ENCODE data around the gene MPDZ.

DNA sequence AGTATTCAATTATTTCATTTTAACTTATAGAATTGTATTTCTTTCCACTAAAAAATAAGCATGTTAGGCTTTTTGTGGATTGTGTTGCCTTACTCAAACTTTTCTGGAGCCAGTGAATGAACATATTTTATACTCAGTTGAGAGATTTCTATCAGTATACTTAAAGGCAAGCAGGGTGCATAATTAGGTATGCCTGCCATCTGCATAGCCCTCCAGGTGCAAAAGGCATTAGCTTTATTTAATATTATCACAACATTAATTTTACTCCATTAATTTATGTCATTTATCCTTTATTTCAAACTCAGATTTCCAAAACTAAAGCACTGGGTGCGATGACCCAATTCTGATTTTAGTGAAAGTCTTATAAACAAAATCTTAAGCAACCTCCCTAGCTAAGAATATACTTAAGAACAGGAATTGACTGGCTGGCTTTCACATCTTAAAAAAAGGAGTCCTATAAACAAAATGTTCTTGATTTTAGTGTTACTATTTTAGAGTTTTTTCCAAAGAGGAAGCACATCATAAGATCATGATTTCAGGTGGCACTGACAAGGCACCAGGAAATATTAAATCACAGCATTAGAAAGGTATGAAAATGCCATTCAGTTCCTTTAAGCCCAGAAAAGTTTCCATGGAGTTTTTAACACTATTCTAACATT lies 178.4 kb downstream of the MPDZ start:
- TF ChIP-seq, protein P1, sequence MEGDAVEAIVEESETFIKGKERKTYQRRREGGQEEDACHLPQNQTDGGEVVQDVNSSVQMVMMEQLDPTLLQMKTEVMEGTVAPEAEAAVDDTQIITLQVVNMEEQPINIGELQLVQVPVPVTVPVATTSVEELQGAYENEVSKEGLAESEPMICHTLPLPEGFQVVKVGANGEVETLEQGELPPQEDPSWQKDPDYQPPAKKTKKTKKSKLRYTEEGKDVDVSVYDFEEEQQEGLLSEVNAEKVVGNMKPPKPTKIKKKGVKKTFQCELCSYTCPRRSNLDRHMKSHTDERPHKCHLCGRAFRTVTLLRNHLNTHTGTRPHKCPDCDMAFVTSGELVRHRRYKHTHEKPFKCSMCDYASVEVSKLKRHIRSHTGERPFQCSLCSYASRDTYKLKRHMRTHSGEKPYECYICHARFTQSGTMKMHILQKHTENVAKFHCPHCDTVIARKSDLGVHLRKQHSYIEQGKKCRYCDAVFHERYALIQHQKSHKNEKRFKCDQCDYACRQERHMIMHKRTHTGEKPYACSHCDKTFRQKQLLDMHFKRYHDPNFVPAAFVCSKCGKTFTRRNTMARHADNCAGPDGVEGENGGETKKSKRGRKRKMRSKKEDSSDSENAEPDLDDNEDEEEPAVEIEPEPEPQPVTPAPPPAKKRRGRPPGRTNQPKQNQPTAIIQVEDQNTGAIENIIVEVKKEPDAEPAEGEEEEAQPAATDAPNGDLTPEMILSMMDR (IDR thresholded peaks at IDR 0.05) = no peak
- no peak for TF ChIP-seq POLR2A (IDR thresholded peaks at IDR 0.05)
